ENCODE results near the gene IDH3B.
"Not testable (repeated sequence)": the region's sequence is repeated elsewhere in the genome, so short reads cannot be mapped to it uniquely, and the experiment has no call there.

Gene IDH3B

DNA sequence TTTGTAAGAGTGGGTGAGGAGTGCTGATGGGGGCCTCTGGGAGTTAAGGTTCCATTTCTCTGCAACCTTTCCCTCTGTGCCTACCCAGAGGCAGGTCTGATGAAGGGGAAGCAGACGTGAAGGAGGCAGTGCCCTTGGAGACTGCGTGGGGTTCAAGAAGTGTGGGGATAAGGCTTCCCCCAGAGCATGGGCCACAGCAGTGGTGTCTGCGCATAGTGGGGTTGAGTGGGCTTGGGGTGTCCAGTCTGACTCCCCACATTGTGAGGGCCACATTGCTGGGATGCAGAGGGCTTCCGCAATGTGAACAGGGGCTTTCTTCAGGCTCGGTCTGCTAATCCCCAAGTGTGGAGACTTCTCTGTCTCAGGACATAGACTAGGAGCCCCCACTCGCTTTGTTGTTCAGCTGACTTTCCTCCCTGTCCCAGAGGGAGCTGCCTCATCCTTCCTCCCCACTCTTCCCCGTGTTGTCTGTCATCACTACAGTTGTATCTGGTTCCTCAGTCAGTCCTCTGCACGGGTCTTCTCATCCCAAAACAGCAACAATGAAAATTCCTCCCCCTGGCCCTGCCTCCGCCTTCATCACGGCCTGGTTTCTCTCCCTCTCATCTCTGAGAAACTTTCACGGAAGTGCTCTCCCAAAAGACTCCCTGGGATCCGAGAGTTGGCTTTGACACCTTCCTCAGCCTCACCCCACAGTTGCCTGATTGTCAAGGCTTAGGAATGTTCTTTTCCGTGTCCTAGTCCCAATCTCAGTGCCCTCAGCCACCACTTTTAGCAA is 31.4 kb upstream of the IDH3B start:
- no peak for DNase-seq (ENCODE audit: low read depth in 1 of 2, low spot score in 1 of 2)

- no peak for DNase-seq (ENCODE audit: low read depth in 1 of 2, low spot score in 1 of 2)
These were observed 30.5 kb upstream of the IDH3B start for GRCh38 chr20:2694519-2694918.

- no peak for DNase-seq (ENCODE audit: low read depth in 1 of 2, low spot score in 1 of 2)
These were observed 30.0 kb upstream of the IDH3B start for GRCh38 chr20:2694008-2694471.

GRCh38 chr20:2693286-2694007 is 29.4 kb upstream of the IDH3B start:
- peak in 1 of 2 donors; percentile 36 for DNase-seq (ENCODE audit: low read depth in 1 of 2, low spot score in 1 of 2)

DNA sequence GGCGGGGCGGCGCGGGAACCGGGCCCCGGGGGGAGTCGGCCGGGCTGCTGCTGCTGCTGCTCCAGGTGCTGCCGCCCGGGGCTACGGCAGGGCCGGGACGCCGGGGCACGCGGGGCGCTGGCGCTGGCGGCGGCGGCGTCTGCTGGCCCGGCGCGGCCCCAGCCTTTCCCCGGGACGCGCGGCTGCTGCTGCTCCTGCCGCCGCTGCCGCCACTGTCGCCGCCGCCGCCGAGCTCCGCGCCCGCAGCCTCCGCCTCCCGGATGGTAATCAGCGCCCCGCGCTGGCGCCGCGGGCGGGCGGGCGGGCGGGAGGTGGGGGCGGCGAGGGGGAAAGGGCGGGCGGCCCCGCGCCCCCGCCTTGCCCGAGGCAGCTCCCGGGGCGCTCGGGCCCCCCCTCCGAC is 28.9 kb upstream of the IDH3B start:
- no peak for DNase-seq (ENCODE audit: low read depth in 1 of 2, low spot score in 1 of 2)

- DNase-seq (ENCODE audit: low read depth in 1 of 2, low spot score in 1 of 2), result no peak
These were observed 28.2 kb upstream of the IDH3B start, which contains the start of gene EBF4 for GRCh38 chr20:2692036-2692885. Gene EBF4, plus strand, starts transcription at chr20:2692780. Its CDS starts 866 bp downstream, at chr20:2693646.

DNA sequence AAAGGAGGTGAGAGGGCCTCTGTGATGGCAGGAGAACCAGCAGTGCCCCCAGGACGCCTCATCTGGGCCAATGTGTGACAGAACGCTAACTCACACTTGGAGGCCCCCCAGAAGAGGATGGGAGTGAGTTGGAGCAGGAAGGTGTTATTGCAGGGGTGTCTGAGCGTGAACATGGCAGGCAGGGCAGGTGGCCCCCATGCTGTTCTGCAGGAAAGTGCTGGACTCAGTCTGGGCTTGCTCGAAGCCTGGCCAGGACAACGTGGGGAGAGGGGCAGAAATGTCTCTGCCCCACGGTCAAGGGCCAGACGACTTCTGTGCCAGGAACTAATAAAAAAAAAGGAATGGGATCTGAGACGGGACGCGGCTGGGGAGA is 27.6 kb upstream of the IDH3B start:
- no peak for DNase-seq (ENCODE audit: low read depth in 1 of 2, low spot score in 1 of 2)

GRCh38 chr20:2691127-2691526 is 27.1 kb upstream of the IDH3B start:
- no peak for DNase-seq (ENCODE audit: low read depth in 1 of 2, low spot score in 1 of 2)

- no peak for DNase-seq (ENCODE audit: low read depth in 1 of 2, low spot score in 1 of 2)
These were observed 26.7 kb upstream of the IDH3B start for GRCh38 chr20:2690718-2691117.

- no peak for DNase-seq (ENCODE audit: low read depth in 1 of 2, low spot score in 1 of 2)
These were observed 26.2 kb upstream of the IDH3B start for GRCh38 chr20:2690213-2690612.

DNA sequence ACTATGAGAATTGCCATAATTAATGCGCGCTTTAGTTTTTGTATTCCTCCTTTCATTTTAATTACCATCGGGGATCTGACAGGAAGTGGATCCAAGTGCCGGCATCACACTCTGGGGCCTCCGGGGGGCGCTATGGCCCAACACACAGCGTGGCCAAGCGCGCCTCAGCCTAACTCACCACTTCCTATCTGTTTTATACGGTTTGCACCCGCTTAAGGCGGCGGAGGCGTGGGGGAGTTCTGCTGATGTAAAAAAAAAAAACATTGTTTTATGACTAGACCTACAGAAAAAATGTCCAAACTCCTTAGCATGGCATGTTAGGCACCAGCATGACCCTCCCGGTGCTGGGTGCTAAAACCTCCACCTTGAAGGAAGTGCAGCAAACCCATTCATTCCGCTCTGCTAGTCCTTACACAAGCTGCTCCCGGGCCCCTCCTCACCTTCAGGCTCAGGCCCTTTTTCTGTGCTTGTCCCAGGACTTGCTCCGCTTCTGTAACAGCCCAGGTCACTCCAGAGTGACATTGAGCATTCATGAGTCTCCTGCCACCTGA is 24.1 kb upstream of the IDH3B start:
- peak; percentile 59 to 64 for DNase-seq (ENCODE audit: low read depth in 1 of 2, low spot score in 1 of 2)

DNA sequence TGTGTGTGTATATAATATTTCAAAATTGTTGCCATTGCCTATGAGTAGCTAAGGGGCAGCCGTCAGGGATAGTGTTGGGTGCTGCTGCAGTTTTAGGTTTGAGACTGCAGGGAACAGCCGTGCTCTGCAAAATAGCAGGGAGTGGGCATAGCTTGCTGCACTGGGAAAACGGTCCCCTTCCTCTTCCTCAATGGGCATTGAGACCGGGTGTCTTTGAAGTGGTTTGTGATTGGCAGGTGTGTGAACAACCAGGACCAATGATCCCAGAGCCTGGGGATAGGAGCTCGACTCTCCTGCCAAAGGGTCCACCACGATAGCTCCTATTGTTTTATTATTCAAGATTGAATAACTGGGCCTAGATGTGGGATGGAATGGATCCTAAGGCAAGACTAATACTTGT is 23.5 kb upstream of the IDH3B start:
- DNase-seq (ENCODE audit: low read depth in 1 of 2, low spot score in 1 of 2), result no peak

DNA sequence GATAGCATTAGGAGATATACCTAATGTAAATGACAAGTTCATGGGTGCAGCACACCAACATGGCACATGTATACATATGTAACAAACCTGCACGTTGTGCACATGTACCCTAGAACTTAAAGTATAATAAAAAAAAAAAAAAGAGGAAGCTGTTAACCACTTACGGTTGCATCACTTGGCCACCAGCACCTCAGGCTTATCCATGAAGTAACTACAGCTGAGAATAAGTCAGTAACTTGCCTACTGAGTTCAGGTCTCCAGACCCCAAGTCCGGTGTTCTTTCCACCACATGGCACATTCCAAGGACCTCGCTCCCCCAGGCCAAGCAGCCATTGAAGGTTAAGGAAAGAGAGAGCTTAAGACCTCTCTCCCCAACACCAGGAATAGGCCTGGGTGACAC is 20.8 kb upstream of the IDH3B start:
- DNase-seq (ENCODE audit: low read depth in 1 of 2, low spot score in 1 of 2), result not testable (repeated sequence)

GRCh38 chr20:2682040-2682439 is 18.0 kb upstream of the IDH3B start:
- not testable (repeated sequence) for DNase-seq (ENCODE audit: low read depth in 1 of 2, low spot score in 1 of 2)

DNA sequence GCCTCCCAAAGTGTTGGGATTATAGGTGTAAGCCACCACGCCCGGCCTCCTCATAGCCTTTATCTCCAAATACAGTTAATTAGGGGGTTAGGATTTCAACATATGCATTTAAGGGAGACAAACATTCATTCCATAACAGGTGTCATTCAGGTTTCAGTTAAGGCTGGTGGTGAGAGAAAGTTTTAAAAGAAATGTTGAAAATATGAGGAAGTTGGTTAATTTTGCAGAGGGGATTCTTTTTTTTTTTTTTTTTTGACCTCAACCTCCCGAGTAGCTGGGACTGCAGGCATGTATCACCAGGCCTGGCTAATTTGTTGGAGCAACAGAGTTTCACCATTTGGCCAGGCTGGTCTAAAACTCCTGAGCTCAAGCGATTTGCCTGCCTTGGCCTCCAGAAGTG is 16.0 kb upstream of the IDH3B start:
- DNase-seq (ENCODE audit: low read depth in 1 of 2, low spot score in 1 of 2), result no peak

DNA sequence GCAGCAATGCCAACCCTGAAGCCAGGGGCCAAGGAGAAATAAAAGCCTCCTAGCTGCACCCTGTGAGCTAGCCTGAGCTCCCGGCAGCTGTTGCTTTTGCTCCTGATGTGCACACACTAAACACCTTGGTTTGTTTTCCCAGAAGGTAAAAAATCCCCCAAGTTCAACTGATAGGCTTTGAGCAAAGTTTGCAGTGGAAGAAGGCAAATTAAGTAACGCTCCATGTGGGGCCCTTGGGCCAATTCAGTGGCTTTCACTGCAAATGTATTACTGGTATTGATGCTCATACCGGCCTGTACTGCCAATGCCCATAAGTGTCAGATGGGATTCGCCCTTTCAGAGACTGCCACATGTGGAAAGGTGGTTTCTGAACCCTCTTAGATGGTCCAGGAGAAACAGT is 9.4 kb upstream of the IDH3B start:
- no peak for DNase-seq (ENCODE audit: low read depth in 1 of 2, low spot score in 1 of 2)

DNA sequence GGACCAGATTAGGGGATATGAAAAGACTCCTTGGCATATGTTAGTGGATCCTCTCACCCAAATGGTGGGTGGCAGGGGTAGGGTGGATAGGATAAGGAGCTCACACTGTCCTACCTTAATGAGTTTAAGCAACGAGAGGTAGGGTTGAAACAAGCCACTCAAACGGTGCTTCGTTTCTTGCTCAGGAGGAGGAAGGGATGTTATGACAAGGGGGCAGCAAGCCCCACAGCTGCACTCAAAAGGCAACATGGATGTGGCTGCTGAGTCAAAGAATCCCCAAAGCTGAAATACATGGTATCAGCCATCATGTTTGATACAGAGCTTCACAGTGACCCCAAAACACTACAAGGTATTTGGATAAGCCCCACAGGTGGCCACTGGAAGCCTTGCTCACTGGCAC is 8.4 kb upstream of the IDH3B start:
- no peak for DNase-seq (ENCODE audit: low read depth in 1 of 2, low spot score in 1 of 2)

- DNase-seq (ENCODE audit: low read depth in 1 of 2, low spot score in 1 of 2), result no peak
These were observed 8.0 kb upstream of the IDH3B start for GRCh38 chr20:2671977-2672376.

DNA sequence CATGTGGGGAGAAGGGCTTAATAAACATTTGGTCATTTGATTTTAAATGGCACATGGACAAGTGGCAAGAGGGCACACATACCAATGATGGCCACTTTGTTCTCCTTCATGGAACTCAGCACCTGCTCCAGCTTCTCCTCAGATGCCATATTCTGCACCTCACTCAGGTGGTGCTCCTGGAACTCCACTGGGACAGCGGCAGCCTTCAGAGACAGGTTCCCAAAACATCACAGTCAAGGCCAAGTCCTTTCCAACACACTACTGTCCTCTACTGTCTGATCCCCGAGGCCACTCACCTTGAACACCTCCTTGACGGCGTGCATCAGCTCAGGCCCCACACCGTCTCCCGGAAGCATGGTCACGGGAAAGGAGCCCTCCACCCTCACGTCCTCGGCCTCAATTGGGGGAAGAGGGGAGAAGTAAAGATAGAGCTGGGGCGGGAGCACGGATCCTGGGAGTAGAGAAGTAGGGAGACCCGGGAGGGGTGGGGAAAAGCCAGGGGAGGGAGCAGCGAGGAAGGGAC is 591 bp downstream of the IDH3B start:
- DNase-seq (ENCODE audit: low read depth in 1 of 2, low spot score in 1 of 2), result no peak

GRCh38 chr20:2659547-2659946 is 4.5 kb downstream of the IDH3B start:
- DNase-seq (ENCODE audit: low read depth in 1 of 2, low spot score in 1 of 2), result no peak

Data from stimulated activated CD4-positive, alpha-beta T cell treated with anti-CD3 and anti-CD28 coated beads, Interleukin-15, amount 100 ng/mL, for 1 hour (primary cell).